Bronchial epithelial cell (primary cell): ENCODE data around the gene CHCHD6. TPM values are rescaled to one million over a fixed set of nuclear protein-coding genes. Genes with fewer than 3 reads are reported as not detected.

Experiments used
- DNase-seq: peaks from one replicate; pipeline ENCODE4 v3.0.0-alpha.2; 2010; ENCODE audit warnings: low read depth
- FAIRE-seq: peaks from 2 replicates; lab custom pipeline; 2011; peaks lifted over from hg19 to GRCh38; lab: Jason Lieb, UNC
- H3K27me3 ChIP-seq: 2 replicates; pipeline ENCODE4 v1.5.1; 2011; ENCODE audit warnings: low read length; ENCODE audit not compliant: control insufficient read depth, insufficient read depth
- H3K36me3 ChIP-seq: 2 replicates; pipeline ENCODE4 v1.5.1; 2011; ENCODE audit warnings: low read length; ENCODE audit not compliant: control insufficient read depth, insufficient read depth
- H3K4me3 ChIP-seq: 2 replicates; pipeline ENCODE4 v1.5.1; 2011; ENCODE audit warnings: mild to moderate bottlenecking, low read depth, low read length, control low read depth
- total RNA-seq: library from RNA; depleted of rRNA; stranded (reverse); fragments of >200 nt; gene quantifications from 2 replicates; pipeline ENCODE4 v1.2.1, GENCODE V29; 2014
- TF ChIP-seq, protein P1 (sequence below): IDR thresholded peaks from 2 replicates; pipeline ENCODE4 v1.5.1; 2011; ENCODE audit warnings: mild to moderate bottlenecking, moderate library complexity, low read length, control low read depth, inconsistent platforms; ENCODE audit not compliant: insufficient read depth, severe bottlenecking

The CHCHD6 gene
- total RNA-seq, 1 donor from 2014 or later = 25.5 TPM

DNA sequence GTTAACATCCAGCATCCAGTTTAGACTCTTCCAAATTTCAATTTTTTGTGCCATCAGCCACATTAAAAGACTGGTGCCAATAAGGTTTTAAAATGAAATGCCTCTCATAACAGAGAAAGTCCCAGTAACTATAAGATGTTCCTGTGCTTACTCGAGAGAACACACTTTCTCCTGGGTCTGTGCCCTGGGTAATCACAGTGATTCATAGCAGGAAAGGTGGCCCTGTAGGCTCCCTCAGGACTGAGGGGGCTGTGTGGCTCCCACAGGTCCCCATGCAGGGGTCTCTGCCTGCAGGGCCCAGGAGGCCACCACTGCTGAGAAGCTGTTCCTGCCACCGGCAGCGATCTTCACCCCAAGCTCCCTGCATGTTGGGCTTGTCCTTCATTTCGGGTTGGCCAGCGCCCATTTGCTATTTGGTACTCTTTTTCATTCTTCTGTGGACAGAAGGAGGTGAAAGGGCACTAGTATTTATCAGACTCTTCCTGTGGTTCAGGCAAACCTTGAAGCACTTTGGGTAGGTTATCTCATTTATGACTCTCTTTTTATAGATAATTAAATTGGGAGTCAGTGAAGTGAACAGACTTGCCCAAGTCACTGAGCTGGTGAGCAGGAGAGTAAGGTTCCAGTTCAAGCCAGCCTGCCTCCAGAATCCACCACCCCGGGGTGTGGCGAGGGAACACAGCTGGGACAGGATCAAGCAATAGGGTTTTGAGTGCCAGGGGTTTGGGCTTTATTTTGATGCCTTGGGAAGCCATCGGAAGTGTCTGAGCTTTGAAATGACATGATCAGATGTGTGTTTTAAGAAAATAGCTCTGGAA lies 234.7 kb downstream of the CHCHD6 start:
- H3K36me3 ChIP-seq = no peaks in the 10 kb centered on the region
- no peak for FAIRE-seq
- no peak for DNase-seq
- TF ChIP-seq, protein P1, sequence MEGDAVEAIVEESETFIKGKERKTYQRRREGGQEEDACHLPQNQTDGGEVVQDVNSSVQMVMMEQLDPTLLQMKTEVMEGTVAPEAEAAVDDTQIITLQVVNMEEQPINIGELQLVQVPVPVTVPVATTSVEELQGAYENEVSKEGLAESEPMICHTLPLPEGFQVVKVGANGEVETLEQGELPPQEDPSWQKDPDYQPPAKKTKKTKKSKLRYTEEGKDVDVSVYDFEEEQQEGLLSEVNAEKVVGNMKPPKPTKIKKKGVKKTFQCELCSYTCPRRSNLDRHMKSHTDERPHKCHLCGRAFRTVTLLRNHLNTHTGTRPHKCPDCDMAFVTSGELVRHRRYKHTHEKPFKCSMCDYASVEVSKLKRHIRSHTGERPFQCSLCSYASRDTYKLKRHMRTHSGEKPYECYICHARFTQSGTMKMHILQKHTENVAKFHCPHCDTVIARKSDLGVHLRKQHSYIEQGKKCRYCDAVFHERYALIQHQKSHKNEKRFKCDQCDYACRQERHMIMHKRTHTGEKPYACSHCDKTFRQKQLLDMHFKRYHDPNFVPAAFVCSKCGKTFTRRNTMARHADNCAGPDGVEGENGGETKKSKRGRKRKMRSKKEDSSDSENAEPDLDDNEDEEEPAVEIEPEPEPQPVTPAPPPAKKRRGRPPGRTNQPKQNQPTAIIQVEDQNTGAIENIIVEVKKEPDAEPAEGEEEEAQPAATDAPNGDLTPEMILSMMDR = no peak
- H3K27me3 ChIP-seq = no peaks in the 10 kb centered on the region
- no peak overlapping the region for H3K4me3 ChIP-seq

DNA sequence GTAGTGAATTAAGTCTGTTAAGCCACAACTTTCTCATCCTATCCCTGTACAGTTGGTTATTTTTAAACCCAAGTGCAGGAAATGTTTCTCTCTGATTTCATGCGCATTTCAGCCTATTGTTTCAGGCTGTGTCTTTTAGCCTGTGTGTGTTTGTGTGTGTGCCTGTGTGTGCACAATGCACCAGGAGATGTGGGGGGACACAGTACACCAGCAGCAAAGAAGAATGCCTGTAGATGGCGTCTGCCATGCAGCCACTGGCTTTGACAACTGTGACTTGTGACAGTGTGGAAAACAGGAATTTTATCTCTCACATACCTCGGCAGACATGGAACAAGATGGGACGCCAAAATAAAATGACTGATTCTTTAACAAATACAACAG lies 235.3 kb downstream of the CHCHD6 start:
- H3K36me3 ChIP-seq = no peaks in the 10 kb centered on the region
- H3K27me3 ChIP-seq = no peaks in the 10 kb centered on the region
- DNase-seq (no peak), FAIRE-seq (no peak)
- no peak overlapping the region for H3K4me3 ChIP-seq
- TF ChIP-seq, protein P1 = no peak

DNA sequence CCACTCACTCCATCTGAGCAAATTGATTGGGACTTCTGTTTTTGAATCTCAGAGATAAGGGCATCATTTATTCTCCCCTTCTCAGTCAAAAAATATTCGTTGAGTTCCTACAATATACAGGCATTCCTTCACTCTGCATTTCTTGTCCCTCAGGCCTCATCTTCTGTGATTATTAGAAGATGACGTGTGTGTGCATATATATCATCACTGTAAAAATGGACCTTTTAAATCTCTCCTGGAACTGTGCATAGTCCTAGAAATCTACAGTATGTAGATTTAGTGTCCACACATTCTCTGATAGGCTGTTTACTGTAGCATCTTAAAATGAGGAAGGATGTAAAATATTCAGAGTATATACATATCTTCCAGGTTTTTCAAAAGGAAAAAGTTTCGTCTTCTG lies 235.7 kb downstream of the CHCHD6 start:
- TF ChIP-seq, protein P1 = no peak
- no peaks in the 10 kb centered on the region for H3K27me3 ChIP-seq
- no peaks in the 10 kb centered on the region for H3K36me3 ChIP-seq
- no peak overlapping the region for H3K4me3 ChIP-seq
- DNase-seq (no peak), FAIRE-seq (no peak)

DNA sequence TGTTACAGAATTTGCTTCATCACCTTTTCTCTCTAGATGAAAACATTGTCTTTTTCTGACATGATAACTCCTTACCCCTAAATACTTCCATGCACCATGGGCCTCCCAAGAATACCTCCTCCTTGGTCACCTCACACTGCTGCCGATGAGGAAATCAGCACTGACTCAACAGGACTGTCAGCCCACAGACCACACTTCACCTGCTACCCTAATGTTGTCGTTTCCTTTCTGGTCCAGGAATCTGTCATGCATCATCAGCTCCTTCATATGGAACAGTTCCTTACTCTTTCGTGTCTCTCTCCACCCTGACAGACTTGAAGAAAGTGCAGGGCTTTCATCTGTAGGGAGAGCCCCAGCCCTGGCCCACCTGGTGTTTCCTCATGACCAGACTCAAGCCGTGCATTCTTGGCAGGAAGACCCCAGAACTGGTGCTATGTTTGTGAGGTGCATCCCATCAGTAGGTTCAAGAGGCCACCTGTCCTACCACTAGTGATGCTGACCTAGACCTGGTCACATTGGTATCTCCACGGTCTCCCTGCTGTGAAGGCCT lies 237.8 kb downstream of the CHCHD6 start:
- no peak overlapping the region for H3K4me3 ChIP-seq
- DNase-seq (peak; percentile 50), FAIRE-seq (peak; percentile 18)
- no peaks in the 10 kb centered on the region for H3K36me3 ChIP-seq
- TF ChIP-seq, protein P1 = no peak
- no peaks in the 10 kb centered on the region for H3K27me3 ChIP-seq

DNA sequence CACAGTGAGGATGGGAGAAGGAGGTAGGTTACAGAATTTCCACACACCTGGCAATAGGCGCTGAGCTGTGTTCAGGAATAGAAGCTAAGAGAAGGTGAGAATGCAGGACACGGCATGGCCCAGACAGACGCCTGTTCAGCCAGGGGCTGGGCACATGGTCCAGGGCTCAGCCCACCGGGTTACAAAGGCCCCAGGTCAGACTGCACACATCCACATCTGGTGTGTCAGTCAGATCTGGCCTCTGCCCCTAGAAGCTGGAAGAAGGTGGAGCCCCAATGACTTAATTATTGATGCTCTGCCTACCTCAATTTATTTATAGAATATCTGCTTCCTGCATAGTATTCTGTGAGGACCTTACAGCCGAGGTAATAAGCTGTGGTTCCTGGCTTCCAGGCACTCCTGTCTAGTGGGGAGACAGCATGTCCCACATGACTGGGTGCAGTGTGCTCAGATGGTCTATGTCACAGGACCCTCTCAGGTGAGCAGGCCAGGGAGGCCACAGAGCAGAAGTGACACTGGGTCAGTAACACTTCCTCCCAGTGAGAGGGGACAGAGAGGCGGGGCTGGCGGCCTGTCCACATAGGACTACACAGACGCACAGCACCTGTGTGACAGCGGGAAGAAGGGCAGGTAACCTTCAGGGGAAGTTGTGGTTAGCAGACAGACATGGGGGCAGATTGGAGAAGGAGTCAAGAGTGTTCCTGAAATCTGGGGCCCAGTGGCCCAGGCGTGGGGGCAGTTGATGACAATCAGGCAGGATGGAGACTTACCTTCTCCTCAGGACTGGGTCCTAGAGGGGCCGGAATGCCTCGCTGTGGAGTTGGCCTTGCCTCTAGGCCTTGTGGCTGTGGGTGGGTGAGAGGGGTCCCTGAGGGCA lies 240.3 kb downstream of the CHCHD6 start:
- TF ChIP-seq, protein P1 = no peak
- FAIRE-seq (no peak), DNase-seq (no peak)
- no peaks in the 10 kb centered on the region for H3K36me3 ChIP-seq
- no peaks in the 10 kb centered on the region for H3K27me3 ChIP-seq
- no peak overlapping the region for H3K4me3 ChIP-seq
